Measurements from ENCODE around the gene LIM2. TPM values are rescaled to one million over a fixed set of nuclear protein-coding genes. Genes with fewer than 3 reads are reported as not detected.

Gene LIM2
- total RNA-seq, 1 donor from 2014 or later, result not detected

GRCh38 chr19:51346742-51347141 is 41.0 kb downstream of the LIM2 start:
- Histone ChIP-seq H3K27me3 (no peaks in the 10 kb centered on the region), H3K9me3 (no peaks in the 10 kb centered on the region), H3K4me1 (no peaks in the 10 kb centered on the region), H3K4me3 (no peak overlapping the region), H3K36me3 (peaks cover 0 to 24% of the 10 kb centered on the region in 2 donors), H3K27ac (no peak overlapping the region)
- DNase-seq (ENCODE audit: extremely low spot score in 2 of 2), result no peak
- intact Hi-C loops (cut with DNase I), result no loop called here
- TF ChIP-seq POLR2A (IDR thresholded peaks at IDR 0.05), result no peak
- TF ChIP-seq CTCF (IDR thresholded peaks at IDR 0.05), result no peak
- no peak for TF ChIP-seq POLR2AphosphoS5 (IDR thresholded peaks at IDR 0.05; ENCODE audit: insufficient read depth in 1 of 2, low read depth in 1 of 2)

GRCh38 chr19:51345076-51345620 is 42.6 kb downstream of the LIM2 start:
- Histone ChIP-seq H3K27ac (no peak overlapping the region), H3K36me3 (peaks cover 0 to 24% of the 10 kb centered on the region in 2 donors), H3K27me3 (no peaks in the 10 kb centered on the region), H3K4me1 (peaks cover 10% of the 10 kb centered on the region), H3K9me3 (no peaks in the 10 kb centered on the region), H3K4me3 (no peak overlapping the region)
- intact Hi-C loops (cut with DNase I), result no loop called here
- no peak for TF ChIP-seq CTCF (IDR thresholded peaks at IDR 0.05)
- no peak for TF ChIP-seq POLR2AphosphoS5 (IDR thresholded peaks at IDR 0.05; ENCODE audit: insufficient read depth in 1 of 2, low read depth in 1 of 2)
- TF ChIP-seq POLR2A (IDR thresholded peaks at IDR 0.05), result no peak
- no peak for DNase-seq (ENCODE audit: extremely low spot score in 2 of 2)

- intact Hi-C loops (cut with DNase I), result no loop called here
- Histone ChIP-seq H3K4me1 (peaks cover 21% of the 10 kb centered on the region), H3K27ac (no peak overlapping the region), H3K27me3 (no peaks in the 10 kb centered on the region), H3K36me3 (peaks cover 0 to 12% of the 10 kb centered on the region in 2 donors), H3K9me3 (no peaks in the 10 kb centered on the region), H3K4me3 (no peak overlapping the region)
- TF ChIP-seq CTCF (IDR thresholded peaks at IDR 0.05) (no peak), POLR2A (IDR thresholded peaks at IDR 0.05) (no peak), POLR2AphosphoS5 (IDR thresholded peaks at IDR 0.05; ENCODE audit: insufficient read depth in 1 of 2, low read depth in 1 of 2) (no peak)
- DNase-seq (ENCODE audit: extremely low spot score in 2 of 2), result no peak
These were observed 44.9 kb downstream of the LIM2 start for GRCh38 chr19:51342631-51343569.

GRCh38 chr19:51341976-51342580 is 45.7 kb downstream of the LIM2 start, which contains the start of gene VSIG10L:
Gene VSIG10L, minus strand, starts transcription at chr19:51342139. Its CDS starts 15 bp downstream, at chr19:51342124.
- no peak for DNase-seq (ENCODE audit: extremely low spot score in 2 of 2)
- H3K4me3 ChIP-seq, result peak within 1 kb of the TSS; percentile 47 to 81

More at GRCh38 chr19:51341976-51342580, 45.7 kb downstream of the LIM2 start, which contains the start of gene VSIG10L:
- Histone ChIP-seq H3K4me1 (peaks cover 21% of the 10 kb centered on the region), H3K36me3 (peaks cover 0 to 12% of the 10 kb centered on the region in 2 donors), H3K27me3 (no peaks in the 10 kb centered on the region), H3K9me3 (no peaks in the 10 kb centered on the region), H3K27ac (peak within 1 kb of the TSS; percentile 84)
- intact Hi-C loops (cut with DNase I), result no loop called here
- TF ChIP-seq POLR2A (IDR thresholded peaks at IDR 0.05) (no peak), POLR2AphosphoS5 (IDR thresholded peaks at IDR 0.05; ENCODE audit: insufficient read depth in 1 of 2, low read depth in 1 of 2) (no peak), CTCF (IDR thresholded peaks at IDR 0.05) (no peak)

Data from vagina (tissue), 2 donors.